ENCODE data around the gene GLIS1. TPM values are rescaled to one million over a fixed set of nuclear protein-coding genes. Genes with fewer than 3 reads are reported as not detected.

GLIS1 gene
- total RNA-seq, 4 donors from 2014 or later: not detected

DNA sequence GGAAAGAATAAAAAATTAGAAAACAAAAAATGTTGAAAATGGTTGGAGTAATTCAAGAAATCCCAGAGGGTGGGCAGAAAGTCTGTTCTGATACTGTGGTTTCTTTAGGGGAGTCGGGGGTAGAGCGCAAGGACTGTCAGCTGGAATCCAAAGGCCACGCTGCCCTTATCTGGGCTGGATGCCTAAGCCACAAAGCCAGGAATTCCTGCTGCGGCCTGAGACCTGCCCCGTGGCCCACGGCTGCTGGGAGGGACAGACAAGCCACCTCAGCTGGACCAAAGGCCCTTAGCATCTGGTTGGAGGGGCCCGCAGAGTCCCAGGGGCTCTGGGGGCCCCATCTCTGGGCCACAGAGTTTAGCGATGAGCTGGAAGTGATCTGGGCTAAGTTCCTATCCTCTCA lies 219.5 kb downstream of the GLIS1 start:
- in situ Hi-C loops (cut with MboI; ENCODE audit: low sequenced_read_pairs in 4 of 4): no loop called here
- H3K36me3 ChIP-seq: no peaks in the 10 kb centered on the region
- DNase-seq (no peak), ATAC-seq (no peak)
- H3K27ac ChIP-seq: no peak overlapping the region
- H3K9me3 ChIP-seq: no peaks in the 10 kb centered on the region
- no peaks in the 10 kb centered on the region for H3K27me3 ChIP-seq
- no peaks in the 10 kb centered on the region for H3K4me1 ChIP-seq
- TF ChIP-seq, protein P1, sequence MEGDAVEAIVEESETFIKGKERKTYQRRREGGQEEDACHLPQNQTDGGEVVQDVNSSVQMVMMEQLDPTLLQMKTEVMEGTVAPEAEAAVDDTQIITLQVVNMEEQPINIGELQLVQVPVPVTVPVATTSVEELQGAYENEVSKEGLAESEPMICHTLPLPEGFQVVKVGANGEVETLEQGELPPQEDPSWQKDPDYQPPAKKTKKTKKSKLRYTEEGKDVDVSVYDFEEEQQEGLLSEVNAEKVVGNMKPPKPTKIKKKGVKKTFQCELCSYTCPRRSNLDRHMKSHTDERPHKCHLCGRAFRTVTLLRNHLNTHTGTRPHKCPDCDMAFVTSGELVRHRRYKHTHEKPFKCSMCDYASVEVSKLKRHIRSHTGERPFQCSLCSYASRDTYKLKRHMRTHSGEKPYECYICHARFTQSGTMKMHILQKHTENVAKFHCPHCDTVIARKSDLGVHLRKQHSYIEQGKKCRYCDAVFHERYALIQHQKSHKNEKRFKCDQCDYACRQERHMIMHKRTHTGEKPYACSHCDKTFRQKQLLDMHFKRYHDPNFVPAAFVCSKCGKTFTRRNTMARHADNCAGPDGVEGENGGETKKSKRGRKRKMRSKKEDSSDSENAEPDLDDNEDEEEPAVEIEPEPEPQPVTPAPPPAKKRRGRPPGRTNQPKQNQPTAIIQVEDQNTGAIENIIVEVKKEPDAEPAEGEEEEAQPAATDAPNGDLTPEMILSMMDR (IDR thresholded peaks at IDR 0.05 in 4 of 5, conservative IDR thresholded peaks at IDR 0.05 in 1 of 5): no peak
- no peak for TF ChIP-seq POLR2A (IDR thresholded peaks at IDR 0.05)
- no peak overlapping the region for H3K4me3 ChIP-seq
- intact Hi-C loops (cut with DNase I; ENCODE audit: low total_unique reads): no loop called here

DNA sequence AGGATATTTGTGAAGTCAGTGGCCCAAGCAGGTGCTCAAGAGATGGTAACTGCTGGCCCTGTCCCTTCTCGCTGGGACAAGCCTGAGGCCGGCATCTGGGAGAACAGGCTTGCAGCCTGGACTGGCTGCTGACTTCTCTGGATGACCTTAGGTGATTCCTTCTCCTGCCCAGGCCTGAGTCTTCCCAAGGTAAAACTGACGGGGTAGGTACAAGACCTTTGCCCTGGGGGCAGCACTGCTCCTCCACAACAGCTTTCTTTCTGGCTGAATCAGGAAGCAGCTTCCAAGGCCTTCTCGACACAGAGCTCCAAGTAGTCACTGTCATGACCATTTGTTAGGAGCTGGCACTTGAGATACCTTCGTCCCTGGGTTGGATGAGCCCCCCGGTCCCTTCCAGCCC lies 220.2 kb downstream of the GLIS1 start:
- H3K4me3 ChIP-seq: no peak overlapping the region
- H3K9me3 ChIP-seq: no peaks in the 10 kb centered on the region
- intact Hi-C loops (cut with DNase I; ENCODE audit: low total_unique reads): no loop called here
- H3K4me1 ChIP-seq: no peaks in the 10 kb centered on the region
- no peak overlapping the region for H3K27ac ChIP-seq
- no peak for TF ChIP-seq POLR2A (IDR thresholded peaks at IDR 0.05)
- TF ChIP-seq, protein P1 (IDR thresholded peaks at IDR 0.05 in 4 of 5, conservative IDR thresholded peaks at IDR 0.05 in 1 of 5): no peak
- no peak for DNase-seq
- in situ Hi-C loops (cut with MboI; ENCODE audit: low sequenced_read_pairs in 4 of 4): no loop called here
- no peaks in the 10 kb centered on the region for H3K36me3 ChIP-seq
- no peaks in the 10 kb centered on the region for H3K27me3 ChIP-seq
- no peak for ATAC-seq

DNA sequence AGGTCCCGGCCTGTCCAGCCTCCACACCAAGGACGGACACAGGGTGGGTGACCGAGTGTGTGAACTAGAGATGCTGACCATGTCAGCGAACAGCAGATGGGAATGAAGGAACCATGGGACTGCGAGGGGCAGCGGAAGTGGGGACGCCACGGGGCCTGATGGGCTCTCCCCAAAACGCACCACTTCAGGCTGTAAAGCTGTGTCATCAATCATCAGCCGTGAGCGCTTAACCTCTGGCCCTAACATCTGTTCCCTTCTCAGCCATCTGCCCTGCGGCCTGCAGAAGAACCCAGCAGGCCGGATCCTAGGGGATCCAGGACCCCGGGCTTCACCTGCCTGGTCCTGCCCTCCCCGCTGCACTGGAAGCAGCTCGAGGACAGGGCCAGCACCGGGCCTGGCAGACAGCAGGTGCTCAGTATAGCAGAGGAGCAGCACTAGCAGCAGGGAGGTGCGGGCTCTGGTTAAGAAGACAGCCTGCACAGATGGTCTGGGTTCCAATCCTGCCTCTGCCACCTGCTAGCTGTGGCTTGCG lies 221.1 kb downstream of the GLIS1 start:
- intact Hi-C loops (cut with DNase I; ENCODE audit: low total_unique reads) (no loop called here), in situ Hi-C loops (cut with MboI; ENCODE audit: low sequenced_read_pairs in 4 of 4) (no loop called here)
- TF ChIP-seq, protein P1 (IDR thresholded peaks at IDR 0.05 in 4 of 5, conservative IDR thresholded peaks at IDR 0.05 in 1 of 5): no peak
- TF ChIP-seq POLR2A (IDR thresholded peaks at IDR 0.05): no peak
- Histone ChIP-seq H3K4me1 (no peaks in the 10 kb centered on the region), H3K36me3 (no peaks in the 10 kb centered on the region), H3K27ac (no peak overlapping the region), H3K4me3 (no peak overlapping the region), H3K9me3 (no peaks in the 10 kb centered on the region), H3K27me3 (no peaks in the 10 kb centered on the region)
- ATAC-seq (no peak), DNase-seq (no peak)

DNA sequence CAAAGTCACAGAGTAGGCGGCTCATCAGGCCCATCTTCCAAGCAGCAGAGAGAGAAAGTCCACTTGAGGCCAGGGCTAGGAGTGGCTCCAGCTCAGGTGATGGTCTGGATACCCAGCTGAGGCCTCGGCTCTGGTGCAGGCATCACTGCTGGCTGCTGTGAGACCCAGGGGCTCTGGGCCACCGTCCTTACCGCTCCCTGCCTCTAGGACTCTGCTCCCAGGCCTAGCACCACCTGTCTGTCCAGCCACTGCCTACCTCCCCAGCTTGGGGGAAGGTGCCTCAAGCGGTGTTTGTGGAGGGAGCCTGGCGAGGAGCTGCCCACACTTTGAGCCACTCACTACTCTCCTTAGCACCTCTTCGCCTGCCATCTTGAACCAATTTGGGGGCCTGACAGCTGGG lies 221.9 kb downstream of the GLIS1 start:
- intact Hi-C loops (cut with DNase I; ENCODE audit: low total_unique reads): no loop called here
- no peaks in the 10 kb centered on the region for H3K4me1 ChIP-seq
- in situ Hi-C loops (cut with MboI; ENCODE audit: low sequenced_read_pairs in 4 of 4): no loop called here
- H3K27me3 ChIP-seq: no peaks in the 10 kb centered on the region
- TF ChIP-seq, protein P1 (IDR thresholded peaks at IDR 0.05 in 4 of 5, conservative IDR thresholded peaks at IDR 0.05 in 1 of 5): no peak
- no peak for TF ChIP-seq POLR2A (IDR thresholded peaks at IDR 0.05)
- H3K9me3 ChIP-seq: no peaks in the 10 kb centered on the region
- H3K27ac ChIP-seq: no peak overlapping the region
- H3K36me3 ChIP-seq: no peaks in the 10 kb centered on the region
- ATAC-seq: no peak
- no peak for DNase-seq
- H3K4me3 ChIP-seq: no peak overlapping the region

DNA sequence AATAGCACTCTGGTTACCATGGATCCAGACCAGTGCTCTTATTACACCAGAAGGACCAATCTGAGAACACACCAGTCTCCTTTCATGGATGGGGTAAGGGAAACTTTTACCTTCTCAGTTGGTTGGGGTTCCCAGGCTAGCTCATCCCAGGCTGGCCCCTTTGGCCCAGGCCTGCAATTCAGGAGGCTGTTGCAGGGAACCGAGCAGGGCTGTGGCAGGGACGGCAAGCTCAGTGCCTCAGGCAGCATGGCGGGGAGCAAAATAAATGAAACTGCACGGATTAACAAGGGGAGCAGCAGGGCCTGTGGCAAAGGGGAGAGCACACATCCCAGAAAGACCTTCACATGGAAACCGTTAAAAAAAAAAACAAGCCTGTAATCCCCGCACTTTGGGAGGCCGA lies 222.8 kb downstream of the GLIS1 start:
- intact Hi-C loops (cut with DNase I; ENCODE audit: low total_unique reads): no loop called here
- H3K4me1 ChIP-seq: no peaks in the 10 kb centered on the region
- H3K27me3 ChIP-seq: no peaks in the 10 kb centered on the region
- no peak for DNase-seq
- no peak for ATAC-seq
- H3K36me3 ChIP-seq: no peaks in the 10 kb centered on the region
- TF ChIP-seq, protein P1 (IDR thresholded peaks at IDR 0.05 in 4 of 5, conservative IDR thresholded peaks at IDR 0.05 in 1 of 5): no peak
- no peak for TF ChIP-seq POLR2A (IDR thresholded peaks at IDR 0.05)
- no peak overlapping the region for H3K4me3 ChIP-seq
- H3K27ac ChIP-seq: no peak overlapping the region
- in situ Hi-C loops (cut with MboI; ENCODE audit: low sequenced_read_pairs in 4 of 4): no loop called here
- no peaks in the 10 kb centered on the region for H3K9me3 ChIP-seq
